ENCODE measurements around the gene XRCC3. TPM values are rescaled to one million over a fixed set of nuclear protein-coding genes. Genes with fewer than 3 reads are reported as not detected.

Gene XRCC3
- total RNA-seq, 4 donors from 2014 or later = 7.5 to 20.5 (median 19.5) TPM

- Histone ChIP-seq H3K9me3 (no peaks in the 10 kb centered on the region), H3K36me3 (peaks cover 78% of the 10 kb centered on the region), H3K4me1 (peaks cover 41% of the 10 kb centered on the region), H3K27ac (no peak overlapping the region), H3K27me3 (no peaks in the 10 kb centered on the region), H3K4me3 (no peak overlapping the region)
- DNase-seq (ENCODE audit: low spot score in 2 of 2) = peak in 1 of 2 donors; percentile 49
- 90% methylated on average over 15 of the region's 29 CpGs for WGBS
- no peak for TF ChIP-seq POLR2A (IDR thresholded peaks at IDR 0.05)
- no peak for TF ChIP-seq EP300 (IDR thresholded peaks at IDR 0.05)
- TF ChIP-seq CTCF (IDR thresholded peaks at IDR 0.05) = no peak
- no peak for TF ChIP-seq POLR2AphosphoS5 (IDR thresholded peaks at IDR 0.05)
Measured at GRCh38 chr14:103702497-103703432, 12.5 kb downstream of the XRCC3 start.

- Histone ChIP-seq H3K4me1 (peaks cover 41% of the 10 kb centered on the region), H3K4me3 (no peak overlapping the region), H3K36me3 (peaks cover 78% of the 10 kb centered on the region), H3K9me3 (no peaks in the 10 kb centered on the region), H3K27ac (no peak overlapping the region), H3K27me3 (no peaks in the 10 kb centered on the region)
- WGBS = 87% methylated on average over 2 of the region's 5 CpGs
- TF ChIP-seq CTCF (IDR thresholded peaks at IDR 0.05) (no peak), EP300 (IDR thresholded peaks at IDR 0.05) (no peak), POLR2AphosphoS5 (IDR thresholded peaks at IDR 0.05) (no peak), POLR2A (IDR thresholded peaks at IDR 0.05) (no peak)
- no peak for DNase-seq (ENCODE audit: low spot score in 2 of 2)
Measured at GRCh38 chr14:103702095-103702494, 13.2 kb downstream of the XRCC3 start.

- Histone ChIP-seq H3K4me1 (peaks cover 49% of the 10 kb centered on the region), H3K4me3 (no peak overlapping the region)
- WGBS = 84% methylated on average over 17 of the region's 21 CpGs
Measured at GRCh38 chr14:103700753-103701490, 14.3 kb downstream of the XRCC3 start.

GRCh38 chr14:103699901-103700752 is 15.1 kb downstream of the XRCC3 start:
- peaks cover 63% of the 10 kb centered on the region for H3K36me3 ChIP-seq
- H3K27me3 ChIP-seq = no peaks in the 10 kb centered on the region
- no peak overlapping the region for H3K27ac ChIP-seq
- H3K4me3 ChIP-seq = no peak overlapping the region
- no peaks in the 10 kb centered on the region for H3K9me3 ChIP-seq
- peaks cover 48% of the 10 kb centered on the region for H3K4me1 ChIP-seq
- 59% methylated on average over 13 of the region's 25 CpGs for WGBS
- TF ChIP-seq EP300 (IDR thresholded peaks at IDR 0.05) (no peak), CTCF (IDR thresholded peaks at IDR 0.05) (no peak), POLR2A (IDR thresholded peaks at IDR 0.05) (no peak), POLR2AphosphoS5 (IDR thresholded peaks at IDR 0.05) (no peak)
- DNase-seq (ENCODE audit: low spot score in 2 of 2) = peak in 1 of 2 donors; percentile 61

More at GRCh38 chr14:103700753-103701490, 14.3 kb downstream of the XRCC3 start:
- H3K27me3 ChIP-seq = no peaks in the 10 kb centered on the region
- H3K9me3 ChIP-seq = no peaks in the 10 kb centered on the region
- peak in 1 of 2 donors; percentile 68 for DNase-seq (ENCODE audit: low spot score in 2 of 2)
- H3K27ac ChIP-seq = no peak overlapping the region
- peaks cover 68% of the 10 kb centered on the region for H3K36me3 ChIP-seq
- no peak for TF ChIP-seq POLR2AphosphoS5 (IDR thresholded peaks at IDR 0.05)
- TF ChIP-seq EP300 (IDR thresholded peaks at IDR 0.05) = no peak
- no peak for TF ChIP-seq CTCF (IDR thresholded peaks at IDR 0.05)
